H1 (cell line): ENCODE results near the gene SH3RF2. TPM values are rescaled to one million over a fixed set of nuclear protein-coding genes. Genes with fewer than 3 reads are reported as not detected.

Source experiments
- CTCF ChIA-PET: fragments of 300-600 bp; sonication (Branson Sonifier 250); formaldehyde crosslinking; loops from one replicate; lab custom pipeline; 2021; ENCODE audit not compliant: partially characterized antibody; lab: Charles Lee
- POLR2A ChIA-PET: fragments of 300-600 bp; sonication (Branson Sonifier 250); formaldehyde crosslinking; loops from one replicate; lab custom pipeline; 2021; ENCODE audit warnings: inconsistent platforms; ENCODE audit not compliant: partially characterized antibody; lab: Charles Lee
- DNase-seq, 2 experiments: peaks; one replicate each; pipeline versions ENCODE4 v3.0.0 to v3.0.0-alpha.2; 2010 to 2022; ENCODE audit warnings: low spot score in 2 of 2, low read depth in 1 of 2, mixed read lengths in 1 of 2
- FAIRE-seq: peaks from 2 replicates; lab custom pipeline; 2011; peaks lifted over from hg19 to GRCh38; lab: Jason Lieb, UNC
- H2AFZ ChIP-seq: 2 replicates; pipeline ENCODE4 v1.8.1; 2012; ENCODE audit warnings: low read length, inconsistent platforms
- H2AK5ac ChIP-seq: 2 replicates; pipeline ENCODE4 v1.6.1; 2013; ENCODE audit warnings: low read depth, low read length
- H2BK120ac ChIP-seq: replicated peaks from 2 replicates; pipeline ENCODE3; 2013; ENCODE audit warnings: low read depth, low read length, inconsistent platforms
- H2BK12ac ChIP-seq: 2 replicates; pipeline ENCODE4 v1.6.1; 2013; ENCODE audit warnings: low read depth, low read length
- H2BK15ac ChIP-seq: 2 replicates; pipeline ENCODE4 v1.6.1; 2013; ENCODE audit warnings: low read length
- H2BK20ac ChIP-seq: 2 replicates; pipeline ENCODE4 v1.6.1; 2013; ENCODE audit warnings: low read length
- H2BK5ac ChIP-seq: 2 replicates; pipeline ENCODE4 v1.6.1; 2013; ENCODE audit warnings: low read depth, low read length
- H3K14ac ChIP-seq: 2 replicates; pipeline ENCODE4 v1.6.1; 2013; ENCODE audit warnings: inconsistent platforms; ENCODE audit not compliant: insufficient read length
- H3K18ac ChIP-seq: 2 replicates; pipeline ENCODE4 v1.6.1; 2013; ENCODE audit warnings: low read length; ENCODE audit errors: extremely low read depth
- H3K23ac ChIP-seq: 2 replicates; pipeline ENCODE4 v1.6.1; 2013; ENCODE audit warnings: inconsistent platforms; ENCODE audit not compliant: insufficient read length
- H3K23me2 ChIP-seq: 2 replicates; pipeline ENCODE4 v1.6.1; 2013; ENCODE audit warnings: low read depth, low read length
- H3K27ac ChIP-seq: 2 replicates; pipeline ENCODE4 v1.6.1; 2011; ENCODE audit warnings: low read depth, low read length, inconsistent platforms
- H3K27me3 ChIP-seq, 4 experiments: replicated peaks in 1 of 4; 1 replicate in 1 of 4; 2 replicates in 3 of 4; pipeline versions ENCODE4 v1.6.1 to v1.8.1; 2011 to 2013; ENCODE audit warnings: low read length in 3 of 4, mild to moderate bottlenecking in 3 of 4, inconsistent platforms in 2 of 4, mixed read lengths in 2 of 4, moderate library complexity in 1 of 4; ENCODE audit not compliant: control insufficient read depth in 3 of 4, insufficient read depth in 3 of 4; ENCODE audit errors: extremely low read depth in 1 of 4
- H3K36me3 ChIP-seq, 4 experiments: 2 replicates each; pipeline versions ENCODE4 v1.6.1 to v1.8.1; 2011 to 2013; ENCODE audit warnings: mild to moderate bottlenecking in 4 of 4, low read length in 3 of 4, moderate library complexity in 2 of 4, control low read depth in 1 of 4, inconsistent platforms in 1 of 4; ENCODE audit not compliant: insufficient read depth in 4 of 4, control insufficient read depth in 2 of 4
- H3K4ac ChIP-seq: replicated peaks from 2 replicates; pipeline ENCODE3; 2013; ENCODE audit warnings: low read length, low read depth, mixed read lengths, inconsistent platforms; ENCODE audit not compliant: insufficient read length
- H3K4me1 ChIP-seq, 4 experiments: replicated peaks in 1 of 4; 1 replicate in 1 of 4; 2 replicates in 3 of 4; pipeline versions ENCODE4 v1.6.1 to v1.8.1; 2011 to 2013; ENCODE audit warnings: low read length in 3 of 4, inconsistent platforms in 2 of 4, mixed read lengths in 1 of 4; ENCODE audit not compliant: insufficient read depth in 4 of 4, control insufficient read depth in 3 of 4
- H3K4me2 ChIP-seq, 2 experiments: 2 replicates each; pipeline versions ENCODE4 v1.6.1 to v1.8.1; 2011 to 2013; ENCODE audit warnings: low read depth in 2 of 2, low read length in 2 of 2, control low read depth in 1 of 2, inconsistent platforms in 1 of 2, mild to moderate bottlenecking in 1 of 2; ENCODE audit not compliant: insufficient read depth in 1 of 2
- H3K4me3 ChIP-seq, 4 experiments: fragments of 200-600, 300-600 bp in 1 of 4; sonication (generic), shearing (Covaris generic), sonication (Bioruptor Twin) in 1 of 4; 2 replicates each; pipeline versions ENCODE4 v1.5.1 to v1.8.1; 2011 to 2016; ENCODE audit warnings: low read length in 4 of 4, low read depth in 3 of 4, control low read depth in 2 of 4, inconsistent platforms in 2 of 4, mild to moderate bottlenecking in 2 of 4, mixed read lengths in 1 of 4, moderate library complexity in 1 of 4; ENCODE audit not compliant: insufficient read depth in 2 of 4; ENCODE audit errors: extremely low read depth in 1 of 4
- H3K56ac ChIP-seq: replicated peaks from 2 replicates; pipeline ENCODE3; 2013; ENCODE audit warnings: low read depth, mild to moderate bottlenecking, mixed read lengths, low read length, inconsistent platforms; ENCODE audit not compliant: insufficient read length
- H3K79me1 ChIP-seq: 2 replicates; pipeline ENCODE4 v1.6.1; 2013; ENCODE audit warnings: low read depth, low read length, control low read depth
- H3K79me2 ChIP-seq, 2 experiments: 2 replicates each; pipeline versions ENCODE4 v1.6.1 to v1.8.1; 2012 to 2013; ENCODE audit warnings: low read length in 2 of 2, mild to moderate bottlenecking in 2 of 2, inconsistent platforms in 1 of 2; ENCODE audit not compliant: insufficient read depth in 2 of 2, control insufficient read depth in 1 of 2
- H3K9ac ChIP-seq, 4 experiments: replicated peaks in 1 of 4; 1 replicate in 1 of 4; 2 replicates in 3 of 4; pipeline versions ENCODE4 v1.6.1 to v1.8.1; 2011 to 2013; ENCODE audit warnings: low read depth in 3 of 4, low read length in 3 of 4, control low read depth in 2 of 4, mild to moderate bottlenecking in 2 of 4, moderate library complexity in 2 of 4, inconsistent platforms in 1 of 4; ENCODE audit errors: extremely low read depth in 1 of 4
- H3K9me3 ChIP-seq, 2 experiments: 2 replicates each; pipeline versions ENCODE4 v1.6.1 to v1.8.1; 2012 to 2013; ENCODE audit warnings: mild to moderate bottlenecking in 2 of 2, moderate library complexity in 2 of 2, control low read depth in 1 of 2, inconsistent platforms in 1 of 2, low read depth in 1 of 2, low read length in 1 of 2, mixed read lengths in 1 of 2; ENCODE audit not compliant: insufficient read depth in 2 of 2
- H4K20me1 ChIP-seq, 2 experiments: replicated peaks in 1 of 2; 2 replicates each; pipeline versions ENCODE3 to v1.8.1; 2011 to 2013; ENCODE audit warnings: inconsistent platforms in 2 of 2, low read length in 2 of 2, mild to moderate bottlenecking in 1 of 2; ENCODE audit not compliant: insufficient read depth in 2 of 2, control insufficient read depth in 1 of 2
- H4K5ac ChIP-seq: 2 replicates; pipeline ENCODE4 v1.6.1; 2013; ENCODE audit warnings: low read length, low read depth, mixed read lengths, inconsistent platforms; ENCODE audit not compliant: insufficient read length
- H4K8ac ChIP-seq: 2 replicates; pipeline ENCODE4 v1.8.0; 2013; ENCODE audit warnings: mild to moderate bottlenecking, moderate library complexity, low read length, inconsistent platforms; ENCODE audit not compliant: insufficient read depth; ENCODE audit errors: extremely low read depth
- H4K91ac ChIP-seq: replicated peaks from 2 replicates; pipeline ENCODE3; 2013; ENCODE audit warnings: low read length, mixed read lengths, inconsistent platforms; ENCODE audit not compliant: insufficient read length
- BRCA1 ChIP-seq: IDR thresholded peaks from 2 replicates; pipeline ENCODE4 v1.6.1; 2012; ENCODE audit warnings: low read depth, low read length, improper control_type of control experiment
- WGBS, 2 experiments: shearing (Covaris generic) in 1 of 2; methylation state at CpG; one replicate each; pipeline versions ENCODE4 v1.1.6 to v1.1.7; 2013 to 2015; ENCODE audit warnings: low lambda C conversion rate in 2 of 2, mixed read lengths in 2 of 2, inconsistent platforms in 1 of 2, low coverage in 1 of 2, missing lambda C conversion rate in 1 of 2; ENCODE audit not compliant: insufficient replicate concordance in 2 of 2, insufficient coverage in 1 of 2, insufficient read length in 1 of 2; ENCODE audit errors: extremely low coverage in 1 of 2, missing lambda C conversion rate in 1 of 2; 5-methylcytosine and 5-hydroxymethylcytosine counted together
- polyA plus RNA-seq, 7 experiments: library from polyadenylated mRNA; depleted of rRNA in 3 of 7; stranded (reverse) in 5 of 7; unstranded in 2 of 7; fragments of >200 nt in 5 of 7; fragments of 200-250 nt in 2 of 7; gene quantifications; 1 replicate in 5 of 7; 2 replicates in 1 of 7; 4 replicates in 1 of 7; pipeline versions ENCODE4 v1.2.1 to v1.2.3, GENCODE V29; 2011 to 2013; ENCODE audit warnings: missing spikeins in 2 of 7, mixed read lengths in 2 of 7
- total RNA-seq: library from RNA; stranded (reverse); fragmentation: NEBNext Ultra II Directional; extraction: Animal tissue kit (Norgen Biotek cat#: 25700); gene quantifications from 2 replicates; pipeline ENCODE4 v1.2.1, GENCODE V29; 2021

SH3RF2 gene
- total and polyA plus RNA-seq, 2 of the 8 experiments (the other 6 are each of a cell fraction or from before 2014, with no cell fraction given) = 0.80 to 0.95 TPM

DNA sequence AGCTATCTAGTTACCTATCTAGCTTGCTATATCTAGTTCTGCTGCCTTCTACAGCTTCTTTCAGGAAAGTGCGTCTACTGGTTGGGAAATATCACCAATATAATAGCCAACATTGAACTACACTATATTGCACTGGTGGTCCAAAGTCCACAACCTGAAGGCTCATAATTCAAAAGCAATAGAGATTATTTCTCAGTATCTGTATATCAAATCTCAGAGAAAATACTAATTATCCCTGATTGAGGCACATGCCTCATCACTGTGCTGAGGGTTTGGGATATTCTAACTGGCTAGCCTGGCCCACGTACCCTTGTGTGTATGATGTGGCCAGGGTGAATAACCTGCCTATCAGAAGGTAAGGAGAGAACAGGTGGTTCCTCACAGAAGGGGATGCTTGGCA, 53.8 kb downstream of the SH3RF2 start:
- H3K9ac ChIP-seq = no peak overlapping the region
- H3K23ac ChIP-seq = no peak overlapping the region
- H3K4me3 ChIP-seq = no peak overlapping the region
- H3K9me3 ChIP-seq = peaks cover 8% of the 10 kb centered on the region in 2 experiments
- H3K79me2 ChIP-seq = no peaks in the 10 kb centered on the region
- H3K56ac ChIP-seq = no peak overlapping the region
- H2BK15ac ChIP-seq = no peak overlapping the region
- H3K4ac ChIP-seq = no peak overlapping the region
- H2AK5ac ChIP-seq = no peak overlapping the region
- WGBS, 2 experiments = 96% methylated on average over 2 of the region's 2 CpGs; no CpG with 5 or more reads in 1 of the 2 experiments
- no peaks in the 10 kb centered on the region for H3K36me3 ChIP-seq
- ChIA-PET POLR2A (interaction anchor here (1.1 kb wide), 1 partner anchor 15 kb away, joined by 3 read pairs; no protein-coding TSS in a partner anchor), CTCF (interaction anchor here (0.8 to 3.7 kb wide), 4 partner anchors 9 to 81 kb away, joined by 3 to 16 read pairs (median 4); no protein-coding TSS in a partner anchor)
- H2AFZ ChIP-seq = no peak overlapping the region
- no peak overlapping the region for H2BK12ac ChIP-seq
- H2BK120ac ChIP-seq = no peak overlapping the region
- H4K20me1 ChIP-seq = no peaks in the 10 kb centered on the region
- DNase-seq = no peak
- H2BK5ac ChIP-seq = no peak overlapping the region
- no peak overlapping the region for H4K8ac ChIP-seq
- no peaks in the 10 kb centered on the region for H3K23me2 ChIP-seq
- no peak overlapping the region for H2BK20ac ChIP-seq
- no peaks in the 10 kb centered on the region for H3K79me1 ChIP-seq
- no peak overlapping the region for H3K4me2 ChIP-seq
- TF ChIP-seq BRCA1 = no peak
- FAIRE-seq = no peak
- H3K18ac ChIP-seq = no peak overlapping the region
- no peaks in the 10 kb centered on the region for H3K4me1 ChIP-seq
- no peak overlapping the region for H4K91ac ChIP-seq
- no peak overlapping the region for H3K27ac ChIP-seq
- peaks cover 0 to 1% (median 0%) of the 10 kb centered on the region in 4 experiments; a peak in 1 of 7 replicates for H3K27me3 ChIP-seq
- H3K14ac ChIP-seq = no peak overlapping the region
- H4K5ac ChIP-seq = no peak overlapping the region
